ENCODE data around the gene SEMA5A.

The SEMA5A gene

GRCh38 chr5:9562141-9562540 lies 16.3 kb upstream of the SEMA5A start:
- no CpG with 5 or more reads among the region's 7 CpGs for WGBS (ENCODE audit: extremely low coverage, insufficient coverage, low lambda C conversion rate)
- no peak overlapping the region for H3K4me3 ChIP-seq (ENCODE audit: low read length)

DNA sequence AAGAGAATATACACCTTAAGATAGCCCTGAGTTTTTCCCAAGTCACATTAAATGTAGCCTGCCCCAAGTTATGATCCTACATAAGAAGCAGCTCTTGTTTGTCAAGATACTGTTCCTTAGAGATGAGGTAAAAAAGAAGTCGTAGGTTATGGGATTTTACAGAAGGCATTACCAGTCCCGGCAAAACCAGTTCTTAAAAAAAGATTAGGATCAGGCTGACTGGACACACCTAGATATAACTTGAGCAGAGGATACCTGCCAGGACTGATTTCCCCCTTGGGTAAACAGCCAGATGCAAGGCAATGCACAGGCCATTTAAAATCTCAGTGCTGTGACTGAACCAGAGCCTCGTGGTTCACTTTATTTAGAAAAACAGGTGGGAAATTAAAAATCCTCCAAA lies 14.1 kb upstream of the SEMA5A start:
- DNase-seq = no peak
- Histone ChIP-seq H3K27me3 (ENCODE audit: insufficient read depth, low read length, poor library complexity) (no peaks in the 10 kb centered on the region), H3K79me1 (ENCODE audit: low read length) (no peaks in the 10 kb centered on the region), H3K9ac (ENCODE audit: low read length) (no peak overlapping the region), H4K8ac (ENCODE audit: low read depth, low read length) (no peak overlapping the region), H3K23ac (ENCODE audit: low read length) (no peak overlapping the region), H2BK5ac (ENCODE audit: low read length) (no peak overlapping the region), H3K56ac (ENCODE audit: low read length) (peak overlapping the region; percentile 37), H3K79me2 (ENCODE audit: control insufficient read depth, insufficient read depth, low read length) (no peaks in the 10 kb centered on the region), H3K4me1 (ENCODE audit: control insufficient read depth, low read depth, low read length) (peaks cover 18% of the 10 kb centered on the region), H3K4ac (ENCODE audit: low read depth, low read length) (peak overlapping the region; percentile 27), H3K36me3 (ENCODE audit: control insufficient read depth, insufficient read depth, low read length) (no peaks in the 10 kb centered on the region), H3K4me2 (ENCODE audit: low read length) (no peak overlapping the region), H2BK15ac (replicated peaks; ENCODE audit: low read depth) (no peak overlapping the region), H2AK5ac (ENCODE audit: low read length) (no peak overlapping the region), H3K4me3 (ENCODE audit: low read length) (no peak overlapping the region), H2BK120ac (ENCODE audit: low read depth, low read length) (no peak overlapping the region), H3K27ac (ENCODE audit: low read depth, low read length) (no peak overlapping the region), H4K5ac (ENCODE audit: low read length) (no peak overlapping the region), H3K18ac (ENCODE audit: low read length) (peak overlapping the region; percentile 64)
- WGBS (ENCODE audit: extremely low coverage, insufficient coverage, low lambda C conversion rate) = no CpG with 5 or more reads among the region's 3 CpGs

More at GRCh38 chr5:9562141-9562540, 16.3 kb upstream of the SEMA5A start:
- H3K9ac ChIP-seq (ENCODE audit: low read length) = no peak overlapping the region
- DNase-seq = peak; percentile 95
- H3K56ac ChIP-seq (ENCODE audit: low read length) = peak overlapping the region; percentile 68
- no peak overlapping the region for H2BK15ac ChIP-seq (replicated peaks; ENCODE audit: low read depth)
- H2BK5ac ChIP-seq (ENCODE audit: low read length) = peak overlapping the region; percentile 91
- H4K5ac ChIP-seq (ENCODE audit: low read length) = no peak overlapping the region
- H3K79me1 ChIP-seq (ENCODE audit: low read length) = no peaks in the 10 kb centered on the region
- H3K4ac ChIP-seq (ENCODE audit: low read depth, low read length) = no peak overlapping the region
- H4K8ac ChIP-seq (ENCODE audit: low read depth, low read length) = no peak overlapping the region
- H2BK120ac ChIP-seq (ENCODE audit: low read depth, low read length) = no peak overlapping the region
- no peaks in the 10 kb centered on the region for H3K27me3 ChIP-seq (ENCODE audit: insufficient read depth, low read length, poor library complexity)
- no peak overlapping the region for H3K23ac ChIP-seq (ENCODE audit: low read length)
- no peaks in the 10 kb centered on the region for H3K36me3 ChIP-seq (ENCODE audit: control insufficient read depth, insufficient read depth, low read length)
- H3K18ac ChIP-seq (ENCODE audit: low read length) = no peak overlapping the region
- no peaks in the 10 kb centered on the region for H3K79me2 ChIP-seq (ENCODE audit: control insufficient read depth, insufficient read depth, low read length)
- peak overlapping the region; percentile 58 for H3K27ac ChIP-seq (ENCODE audit: low read depth, low read length)
- H2AK5ac ChIP-seq (ENCODE audit: low read length) = no peak overlapping the region
- peaks cover 18% of the 10 kb centered on the region for H3K4me1 ChIP-seq (ENCODE audit: control insufficient read depth, low read depth, low read length)
- no peak overlapping the region for H3K4me2 ChIP-seq (ENCODE audit: low read length)

DNA sequence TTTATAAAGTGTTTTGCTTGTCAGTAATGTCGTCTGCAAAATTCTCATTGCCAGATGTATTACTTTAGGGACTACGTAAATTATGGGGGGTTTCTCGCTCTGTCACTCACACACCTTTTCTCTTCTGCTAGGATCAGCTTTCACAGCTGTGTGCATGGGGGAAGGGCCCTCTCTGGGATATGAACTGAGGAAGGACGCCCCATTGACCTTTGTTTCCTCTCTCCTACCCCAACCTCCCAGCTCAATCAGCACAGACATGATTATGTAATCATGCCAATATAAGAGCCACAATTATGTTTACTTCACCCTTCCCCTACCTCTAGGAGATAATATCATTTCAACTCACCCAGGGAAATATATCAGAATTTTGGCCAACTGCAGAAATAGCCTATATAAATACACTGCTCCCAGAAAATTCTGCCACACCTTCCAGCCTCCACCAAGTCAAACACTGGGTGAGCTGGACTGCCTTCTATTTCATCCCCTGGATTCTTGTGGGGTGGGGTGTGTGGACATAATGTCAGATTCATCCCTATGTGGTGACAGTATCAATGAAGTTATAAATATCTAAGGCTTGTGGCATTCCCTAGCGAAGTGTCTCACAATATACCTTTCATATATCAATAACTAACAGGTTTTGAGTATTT lies 12.6 kb upstream of the SEMA5A start:
- no peak overlapping the region for H3K23ac ChIP-seq (ENCODE audit: low read length)
- H3K18ac ChIP-seq (ENCODE audit: low read length) = no peak overlapping the region
- H3K4me2 ChIP-seq (ENCODE audit: low read length) = no peak overlapping the region
- H2BK5ac ChIP-seq (ENCODE audit: low read length) = no peak overlapping the region
- no peaks in the 10 kb centered on the region for H3K79me2 ChIP-seq (ENCODE audit: control insufficient read depth, insufficient read depth, low read length)
- no peaks in the 10 kb centered on the region for H3K79me1 ChIP-seq (ENCODE audit: low read length)
- H3K56ac ChIP-seq (ENCODE audit: low read length) = peak overlapping the region; percentile 22
- H3K9ac ChIP-seq (ENCODE audit: low read length) = no peak overlapping the region
- no peaks in the 10 kb centered on the region for H3K36me3 ChIP-seq (ENCODE audit: control insufficient read depth, insufficient read depth, low read length)
- peaks cover 18% of the 10 kb centered on the region for H3K4me1 ChIP-seq (ENCODE audit: control insufficient read depth, low read depth, low read length)
- no peak overlapping the region for H3K4me3 ChIP-seq (ENCODE audit: low read length)
- no peak overlapping the region for H3K27ac ChIP-seq (ENCODE audit: low read depth, low read length)
- no peak overlapping the region for H4K5ac ChIP-seq (ENCODE audit: low read length)
- H2AK5ac ChIP-seq (ENCODE audit: low read length) = no peak overlapping the region
- no peak overlapping the region for H2BK120ac ChIP-seq (ENCODE audit: low read depth, low read length)
- H2BK15ac ChIP-seq (replicated peaks; ENCODE audit: low read depth) = no peak overlapping the region
- no peak overlapping the region for H3K4ac ChIP-seq (ENCODE audit: low read depth, low read length)
- WGBS (ENCODE audit: extremely low coverage, insufficient coverage, low lambda C conversion rate) = no CpG with 5 or more reads among the region's 5 CpGs
- no peak for DNase-seq
- H4K8ac ChIP-seq (ENCODE audit: low read depth, low read length) = no peak overlapping the region
- H3K27me3 ChIP-seq (ENCODE audit: insufficient read depth, low read length, poor library complexity) = no peaks in the 10 kb centered on the region

DNA sequence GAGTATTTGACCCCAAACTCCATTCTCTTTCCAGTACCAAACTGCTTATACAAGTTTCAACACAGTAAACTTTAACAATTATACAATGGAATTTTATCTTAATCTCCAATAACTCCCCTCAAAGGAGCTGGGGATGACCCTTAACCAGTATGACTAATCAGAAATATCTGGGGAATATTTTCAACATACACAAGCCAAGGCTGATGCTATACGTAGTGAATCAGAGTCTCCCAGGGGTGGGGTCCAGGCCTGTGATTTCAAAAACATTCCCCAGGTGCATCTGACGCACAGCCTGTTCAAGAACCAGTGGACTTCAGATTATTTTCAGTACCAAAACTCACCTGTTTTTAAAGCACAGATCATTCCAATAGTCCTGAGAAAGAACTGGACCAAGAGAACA lies 11.8 kb upstream of the SEMA5A start:
- Histone ChIP-seq H2BK120ac (ENCODE audit: low read depth, low read length) (no peak overlapping the region), H3K4me3 (ENCODE audit: low read length) (no peak overlapping the region), H3K27ac (ENCODE audit: low read depth, low read length) (no peak overlapping the region), H3K9ac (ENCODE audit: low read length) (no peak overlapping the region), H2BK5ac (ENCODE audit: low read length) (no peak overlapping the region), H3K4me1 (ENCODE audit: control insufficient read depth, low read depth, low read length) (peaks cover 13% of the 10 kb centered on the region), H3K27me3 (ENCODE audit: insufficient read depth, low read length, poor library complexity) (no peaks in the 10 kb centered on the region), H2BK15ac (replicated peaks; ENCODE audit: low read depth) (no peak overlapping the region), H3K4ac (ENCODE audit: low read depth, low read length) (no peak overlapping the region), H3K4me2 (ENCODE audit: low read length) (no peak overlapping the region), H3K79me1 (ENCODE audit: low read length) (no peaks in the 10 kb centered on the region), H3K56ac (ENCODE audit: low read length) (no peak overlapping the region), H4K5ac (ENCODE audit: low read length) (no peak overlapping the region), H3K36me3 (ENCODE audit: control insufficient read depth, insufficient read depth, low read length) (no peaks in the 10 kb centered on the region), H3K23ac (ENCODE audit: low read length) (no peak overlapping the region), H4K8ac (ENCODE audit: low read depth, low read length) (no peak overlapping the region), H3K18ac (ENCODE audit: low read length) (no peak overlapping the region), H2AK5ac (ENCODE audit: low read length) (no peak overlapping the region), H3K79me2 (ENCODE audit: control insufficient read depth, insufficient read depth, low read length) (no peaks in the 10 kb centered on the region)
- no peak for DNase-seq
- no CpG with 5 or more reads among the region's 2 CpGs for WGBS (ENCODE audit: extremely low coverage, insufficient coverage, low lambda C conversion rate)

- WGBS (ENCODE audit: extremely low coverage, insufficient coverage, low lambda C conversion rate) = no CpG with 5 or more reads among the region's 4 CpGs
Measured at GRCh38 chr5:9555961-9556360, 10.1 kb upstream of the SEMA5A start.

DNA sequence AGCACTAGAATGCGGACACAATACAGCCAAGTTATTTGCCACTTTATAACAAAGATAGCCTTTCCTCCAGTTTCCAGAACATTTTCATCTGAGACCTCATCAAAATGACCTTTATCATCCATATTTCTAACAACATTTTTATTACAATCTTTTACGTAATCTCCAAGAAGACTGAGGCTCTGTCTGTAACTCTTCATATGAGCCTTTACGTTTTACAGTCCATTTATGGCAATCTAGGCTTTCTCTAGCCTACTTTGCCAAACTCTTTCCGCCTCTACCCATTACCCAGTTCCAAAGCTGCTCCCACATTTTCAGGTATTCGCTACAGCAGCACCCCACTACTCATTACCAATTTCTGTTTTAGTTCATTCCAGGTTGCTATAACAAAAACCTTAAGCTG lies 8.2 kb upstream of the SEMA5A start:
- Histone ChIP-seq H3K9ac (ENCODE audit: low read length) (no peak overlapping the region), H2AK5ac (ENCODE audit: low read length) (no peak overlapping the region), H2BK5ac (ENCODE audit: low read length) (no peak overlapping the region), H3K27me3 (ENCODE audit: insufficient read depth, low read length, poor library complexity) (no peaks in the 10 kb centered on the region), H3K4me3 (ENCODE audit: low read length) (no peak overlapping the region), H3K4me2 (ENCODE audit: low read length) (no peak overlapping the region), H2BK15ac (replicated peaks; ENCODE audit: low read depth) (no peak overlapping the region), H3K36me3 (ENCODE audit: control insufficient read depth, insufficient read depth, low read length) (peaks cover 3% of the 10 kb centered on the region), H3K56ac (ENCODE audit: low read length) (no peak overlapping the region), H3K27ac (ENCODE audit: low read depth, low read length) (no peak overlapping the region), H3K4me1 (ENCODE audit: control insufficient read depth, low read depth, low read length) (peaks cover 3% of the 10 kb centered on the region), H3K79me2 (ENCODE audit: control insufficient read depth, insufficient read depth, low read length) (no peaks in the 10 kb centered on the region), H2BK120ac (ENCODE audit: low read depth, low read length) (no peak overlapping the region), H4K8ac (ENCODE audit: low read depth, low read length) (no peak overlapping the region), H3K23ac (ENCODE audit: low read length) (no peak overlapping the region), H4K5ac (ENCODE audit: low read length) (no peak overlapping the region), H3K79me1 (ENCODE audit: low read length) (peaks cover 3% of the 10 kb centered on the region), H3K18ac (ENCODE audit: low read length) (no peak overlapping the region), H3K4ac (ENCODE audit: low read depth, low read length) (no peak overlapping the region)
- DNase-seq = no peak
- 100% methylated on average over 1 of the region's 5 CpGs for WGBS (ENCODE audit: extremely low coverage, insufficient coverage, low lambda C conversion rate)

More at GRCh38 chr5:9555961-9556360, 10.1 kb upstream of the SEMA5A start:
- H3K27me3 ChIP-seq (ENCODE audit: insufficient read depth, low read length, poor library complexity) = no peaks in the 10 kb centered on the region
- H3K79me2 ChIP-seq (ENCODE audit: control insufficient read depth, insufficient read depth, low read length) = no peaks in the 10 kb centered on the region
- no peak overlapping the region for H3K56ac ChIP-seq (ENCODE audit: low read length)
- no peaks in the 10 kb centered on the region for H3K36me3 ChIP-seq (ENCODE audit: control insufficient read depth, insufficient read depth, low read length)
- no peak overlapping the region for H3K27ac ChIP-seq (ENCODE audit: low read depth, low read length)
- H2AK5ac ChIP-seq (ENCODE audit: low read length) = no peak overlapping the region
- no peak overlapping the region for H4K5ac ChIP-seq (ENCODE audit: low read length)
- no peak overlapping the region for H3K18ac ChIP-seq (ENCODE audit: low read length)
- H3K23ac ChIP-seq (ENCODE audit: low read length) = no peak overlapping the region
- DNase-seq = no peak
- H2BK120ac ChIP-seq (ENCODE audit: low read depth, low read length) = no peak overlapping the region
- H3K4me3 ChIP-seq (ENCODE audit: low read length) = no peak overlapping the region
- H4K8ac ChIP-seq (ENCODE audit: low read depth, low read length) = no peak overlapping the region
- peaks cover 3% of the 10 kb centered on the region for H3K4me1 ChIP-seq (ENCODE audit: control insufficient read depth, low read depth, low read length)
- no peak overlapping the region for H3K9ac ChIP-seq (ENCODE audit: low read length)
- H2BK15ac ChIP-seq (replicated peaks; ENCODE audit: low read depth) = no peak overlapping the region
- no peak overlapping the region for H3K4ac ChIP-seq (ENCODE audit: low read depth, low read length)
- H3K4me2 ChIP-seq (ENCODE audit: low read length) = no peak overlapping the region
- H3K79me1 ChIP-seq (ENCODE audit: low read length) = no peaks in the 10 kb centered on the region
- H2BK5ac ChIP-seq (ENCODE audit: low read length) = no peak overlapping the region
